Activated B cell treated with CpG ODN at 0.5 μM for 24 hours (primary cell): ENCODE results near the gene TLE2. TPM values are rescaled to one million over a fixed set of nuclear protein-coding genes. Genes with fewer than 3 reads are reported as not detected.

Experiments used
- ATAC-seq: fragments of 200-7000 bp; cut with Tn5 transposase; one replicate; pipeline ENCODE4 v1.10.0; 2021; ENCODE audit warnings: low read depth, mild to moderate bottlenecking, moderate library complexity
- CTCF ChIA-PET: fragments of 350-600 bp; sonication (Branson Sonifier 250); formaldehyde crosslinking; loops from one replicate; lab custom pipeline; 2021; ENCODE audit warnings: antibody characterized with exemption; lab: Charles Lee
- POLR2A ChIA-PET: fragments of 350-600 bp; sonication (Branson Sonifier 250); formaldehyde crosslinking; loops from one replicate; lab custom pipeline; 2021; ENCODE audit warnings: antibody characterized with exemption; lab: Charles Lee
- DNase-seq: peaks from one replicate; pipeline ENCODE4 v3.0.0; 2022
- H3K27ac Mint-ChIP-seq: one replicate; pipeline ENCODE4 v1.8.0; 2020; ENCODE audit warnings: mixed read lengths
- H3K27me3 Mint-ChIP-seq: one replicate; pipeline ENCODE4 v1.8.0; 2021; ENCODE audit warnings: mixed read lengths
- H3K36me3 Mint-ChIP-seq: one replicate; pipeline ENCODE4 v1.8.0; 2021; ENCODE audit warnings: low read depth, mixed read lengths
- H3K4me1 Mint-ChIP-seq: one replicate; pipeline ENCODE4 v1.8.0; 2021; ENCODE audit warnings: mixed read lengths
- H3K4me3 Mint-ChIP-seq: one replicate; pipeline ENCODE4 v1.8.0; 2020; ENCODE audit warnings: mild to moderate bottlenecking, mixed read lengths
- H3K9me3 Mint-ChIP-seq: one replicate; pipeline ENCODE4 v1.8.0; 2020; ENCODE audit warnings: mixed read lengths
- CTCF ChIP-seq: fragments of 200-600 bp; IDR thresholded peaks from one replicate; pipeline ENCODE4 v1.8.0; 2022; ENCODE audit warnings: antibody characterized with exemption, mild to moderate bottlenecking
- intact Hi-C: fragments of 100-400 bp; cut with micrococcal nuclease; formaldehyde crosslinking; loops from one replicate; pipeline ENCODE4 v1.15.1; 2024
- total RNA-seq: library from RNA; stranded (reverse); gene quantifications from 2 replicates; pipeline ENCODE4 v1.2.3, GENCODE V29; 2022

TLE2 gene
- total RNA-seq = 0.58 and 0.66 TPM in 2 replicates

GRCh38 chr19:3029065-3029923 lies at the start of gene TLE2:
TSS of gene TLE2 (minus strand) at chr19:3029280. CDS start at chr19:3028904, 376 bp downstream.
- DNase-seq (no peak), ATAC-seq (peak; percentile 54)
- peaks cover 32% of the 10 kb centered on the region for H3K27me3 Mint-ChIP-seq
- peak within 1 kb of the TSS; percentile 70 for H3K4me3 Mint-ChIP-seq
- H3K9me3 Mint-ChIP-seq = no peaks in the 10 kb centered on the region
- H3K36me3 Mint-ChIP-seq = no peaks in the 10 kb centered on the region
- intact Hi-C loops = no loop called here
- no peak for TF ChIP-seq CTCF
- CTCF ChIA-PET = no interaction called here
- H3K27ac Mint-ChIP-seq = no peak within 1 kb of the TSS
- POLR2A ChIA-PET = interaction anchor here (0.6 kb wide), 1 partner anchor 958 kb away, joined by 3 read pairs; no protein-coding TSS in a partner anchor
- H3K4me1 Mint-ChIP-seq = peaks cover 21% of the 10 kb centered on the region

GRCh38 chr19:3075605-3076431 lies 46.7 kb upstream of the TLE2 start:
- Mint-ChIP-seq H3K27ac (no peak overlapping the region), H3K9me3 (no peaks in the 10 kb centered on the region), H3K36me3 (no peaks in the 10 kb centered on the region), H3K4me3 (no peak overlapping the region), H3K27me3 (no peaks in the 10 kb centered on the region), H3K4me1 (peaks cover 10% of the 10 kb centered on the region)
- ATAC-seq = peak; percentile 97
- TF ChIP-seq CTCF = peak; percentile 63
- DNase-seq = peak; percentile 79
- intact Hi-C loops = loop anchor here (1.0 to 2.0 kb wide), 6 partner anchors 15 to 134 kb away; no protein-coding TSS in a partner anchor
- ChIA-PET CTCF (interaction anchor here (0.6 to 4.4 kb wide), 10 partner anchors 9 to 427 kb away, joined by 3 to 32 read pairs (median 4); no protein-coding TSS in a partner anchor), POLR2A (interaction anchor here (1.3 kb wide), 1 partner anchor 11 kb away, joined by 6 read pairs; no protein-coding TSS in a partner anchor)

DNA sequence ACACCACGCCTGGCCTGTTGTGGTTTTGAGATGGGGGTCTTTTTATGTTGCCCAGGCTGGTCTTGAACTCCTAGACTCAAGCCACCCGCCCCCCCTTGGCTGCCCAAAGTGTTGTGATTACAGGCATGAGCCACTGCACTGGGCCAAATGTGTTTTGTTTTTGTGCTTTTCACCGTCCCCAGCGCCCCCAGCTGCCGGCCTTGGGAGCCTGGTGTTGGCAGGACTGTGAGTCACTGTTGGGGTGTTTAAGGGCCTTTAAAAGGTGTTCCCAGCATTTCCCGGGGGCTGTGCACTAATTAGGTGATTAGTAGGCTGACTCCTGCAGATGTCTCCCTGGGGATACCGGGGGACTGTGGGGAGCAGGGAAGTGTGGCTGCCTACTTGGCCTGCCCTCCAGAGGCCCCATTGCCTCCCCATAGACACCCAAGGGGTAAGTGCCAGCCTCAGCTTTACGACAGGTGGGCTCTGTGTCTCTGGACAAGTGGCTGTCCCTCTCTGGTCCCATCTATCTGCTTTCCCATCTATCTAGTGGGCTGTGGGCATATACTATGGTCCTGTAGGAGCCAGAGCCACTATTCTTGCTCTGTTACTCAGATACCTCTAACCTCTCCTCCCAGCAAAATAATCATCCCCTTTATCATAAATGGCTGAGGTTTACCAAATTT lies 45.0 kb upstream of the TLE2 start:
- ChIA-PET CTCF (interaction anchor here (4.4 kb wide), 1 partner anchor 31 kb away, joined by 32 read pairs; no protein-coding TSS in a partner anchor), POLR2A (interaction anchor here (0.5 to 0.6 kb wide), 2 partner anchors 35 to 109 kb away, joined by 3 to 4 read pairs; no protein-coding TSS in a partner anchor)
- Mint-ChIP-seq H3K36me3 (no peaks in the 10 kb centered on the region), H3K27me3 (no peaks in the 10 kb centered on the region), H3K9me3 (no peaks in the 10 kb centered on the region), H3K27ac (no peak overlapping the region), H3K4me3 (no peak overlapping the region), H3K4me1 (peaks cover 14% of the 10 kb centered on the region)
- intact Hi-C loops = no loop called here
- ATAC-seq = no peak
- DNase-seq = no peak
- no peak for TF ChIP-seq CTCF

GRCh38 chr19:3073159-3073563 lies 44.1 kb upstream of the TLE2 start:
- intact Hi-C loops = no loop called here
- ChIA-PET POLR2A (interaction anchor here (0.6 to 0.7 kb wide), 2 partner anchors 34 to 1188 kb away, joined by 4 to 6 read pairs; partner anchors contain the start of gene ABHD17A), CTCF (interaction anchor here (0.9 to 1.2 kb wide), 2 partner anchors 31 to 34 kb away, joined by 3 to 5 read pairs; no protein-coding TSS in a partner anchor)
- Mint-ChIP-seq H3K4me3 (no peak overlapping the region), H3K9me3 (no peaks in the 10 kb centered on the region), H3K27ac (no peak overlapping the region), H3K4me1 (peaks cover 14% of the 10 kb centered on the region), H3K36me3 (no peaks in the 10 kb centered on the region), H3K27me3 (no peaks in the 10 kb centered on the region)
- TF ChIP-seq CTCF = no peak
- ATAC-seq = no peak
- DNase-seq = no peak
